DMS153 (cell line): Measurements from ENCODE around the gene CKS1B.

ENCODE experiments used
- DNase-seq: peaks from one replicate; lab custom pipeline; 2025; lab: John Stamatoyannopoulos, UW

Gene CKS1B

DNA sequence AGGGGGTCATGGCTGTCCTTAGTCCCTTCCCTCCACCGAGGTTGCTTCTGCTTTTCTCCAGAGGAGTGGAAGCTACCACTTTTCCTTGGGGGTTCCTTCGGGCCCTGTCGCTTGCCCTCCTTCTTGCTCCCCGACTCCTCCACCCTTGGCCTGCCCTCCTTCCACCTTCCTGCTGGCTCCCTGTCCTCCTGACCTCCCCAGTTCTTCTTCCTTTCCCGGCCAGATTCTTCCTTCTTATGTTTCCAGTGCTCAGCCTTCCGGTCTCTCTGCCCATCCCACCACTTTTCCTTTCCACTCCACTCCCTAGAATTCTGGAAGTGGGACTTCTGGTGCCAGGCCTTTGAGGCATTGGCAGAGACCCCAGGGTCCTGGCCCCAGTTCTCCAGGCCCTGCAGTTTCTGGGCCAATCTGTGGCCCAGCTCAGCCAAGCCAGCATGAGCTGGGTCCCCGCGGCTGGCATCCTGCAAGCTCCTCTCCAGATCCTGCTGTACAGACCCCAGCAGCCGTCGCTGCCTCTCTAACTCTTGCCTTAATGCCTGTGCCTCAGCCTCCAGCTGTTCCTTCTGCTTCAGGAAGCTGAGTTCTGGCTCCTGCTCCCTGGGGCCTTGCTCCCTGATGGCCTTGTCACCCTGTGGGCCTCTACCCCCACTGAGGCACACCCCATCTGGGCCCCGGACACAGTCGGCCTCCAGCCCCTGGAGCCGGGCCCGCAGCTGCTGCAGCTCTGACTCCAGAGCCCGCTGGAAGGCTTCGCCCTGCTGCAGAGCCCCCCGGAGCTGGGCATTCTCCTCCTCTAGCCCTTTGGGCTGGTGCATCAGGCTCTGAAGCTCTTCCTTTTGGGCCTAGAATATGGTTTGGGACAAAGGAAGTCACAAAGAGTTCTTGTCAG is 28.3 kb upstream of the CKS1B start:
- DNase-seq: no peak

- DNase-seq: no peak
These were observed 26.4 kb upstream of the CKS1B start for GRCh38 chr1:154948079-154948478.

- no peak for DNase-seq
These were observed 22.4 kb upstream of the CKS1B start for GRCh38 chr1:154951901-154952657.

- no peak for DNase-seq
These were observed 21.8 kb upstream of the CKS1B start for GRCh38 chr1:154952664-154953063.

DNA sequence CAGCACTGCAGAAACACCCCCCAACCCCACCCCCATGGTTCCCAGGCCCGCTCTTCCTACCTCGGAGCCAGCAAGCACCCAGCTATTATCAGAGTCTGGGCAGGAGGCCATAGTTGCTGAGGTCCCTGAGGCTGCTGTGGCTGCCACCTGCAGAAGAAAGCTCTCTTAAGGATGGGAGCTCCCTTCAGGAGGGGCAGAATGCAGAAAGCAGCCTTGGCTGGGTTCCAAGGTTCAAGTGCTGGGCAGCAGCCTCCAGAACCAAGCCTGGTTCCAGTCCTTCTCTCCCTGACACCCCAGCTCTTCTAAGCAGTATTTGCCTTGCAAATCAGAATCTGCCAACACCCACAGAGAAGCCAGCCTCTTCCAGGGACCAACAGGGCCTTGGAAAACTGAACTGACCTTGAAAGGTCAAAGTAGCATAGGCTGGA is 20.9 kb upstream of the CKS1B start:
- DNase-seq: no peak

- no peak for DNase-seq
These were observed 19.9 kb upstream of the CKS1B start for GRCh38 chr1:154954541-154954940.

DNA sequence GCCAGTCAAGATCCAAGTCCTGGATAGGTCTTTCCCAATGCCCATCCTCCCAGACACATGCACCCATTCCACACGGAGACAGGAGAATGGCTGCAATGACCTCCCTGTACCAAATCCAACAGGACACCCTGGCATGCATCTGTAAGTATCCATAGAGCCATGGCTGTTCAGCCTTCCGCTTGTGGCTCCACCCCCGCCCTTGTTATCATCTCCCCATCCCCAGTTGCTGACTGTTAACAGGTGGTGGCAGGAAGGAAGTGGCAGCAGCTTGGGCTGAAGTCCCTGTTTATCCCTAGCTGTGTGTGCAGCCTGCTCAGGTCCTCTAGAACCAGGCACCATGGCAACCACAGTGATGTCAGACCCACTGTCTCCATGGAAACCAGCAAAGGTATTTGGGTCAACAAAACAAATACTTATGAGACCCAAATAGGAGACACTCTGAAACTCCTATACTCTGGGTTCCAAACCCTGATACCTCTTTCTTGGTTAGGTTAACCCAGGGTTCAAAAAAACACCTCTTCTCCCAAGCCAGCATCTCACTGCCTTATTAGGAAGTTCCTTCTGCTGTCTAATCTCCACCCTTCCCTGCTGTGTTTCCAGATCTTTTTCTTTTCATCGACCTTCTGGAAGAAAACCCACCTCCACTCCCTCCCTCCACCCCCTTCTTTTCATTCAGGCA is 19.3 kb upstream of the CKS1B start:
- DNase-seq: peak; percentile 94

- DNase-seq: peak; percentile 93
These were observed 18.6 kb upstream of the CKS1B start, which contains the start of gene PBXIP1 for GRCh38 chr1:154955718-154956543. TSS of gene PBXIP1 (minus strand) at chr1:154956099. CDS start at chr1:154953721, 2,378 bp downstream.

DNA sequence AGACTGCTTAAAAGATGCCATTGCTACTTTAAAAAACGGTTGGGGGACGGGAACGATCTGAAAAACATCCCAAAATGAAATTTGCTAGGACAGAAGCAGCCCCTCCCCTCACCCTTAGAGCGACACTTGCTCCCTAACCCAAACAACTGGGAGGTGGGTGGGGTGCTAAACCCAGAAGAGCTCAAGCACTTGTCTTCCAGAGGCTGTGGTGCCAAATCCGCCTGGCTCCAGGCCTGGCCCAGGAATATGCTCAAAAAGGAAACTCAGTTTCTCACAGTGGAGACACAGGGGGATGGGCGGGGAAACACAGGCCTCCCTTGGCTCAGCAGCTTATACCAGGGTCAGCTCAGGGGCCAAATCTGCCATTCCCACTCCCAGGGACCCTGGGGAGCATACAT is 17.9 kb upstream of the CKS1B start:
- no peak for DNase-seq

DNA sequence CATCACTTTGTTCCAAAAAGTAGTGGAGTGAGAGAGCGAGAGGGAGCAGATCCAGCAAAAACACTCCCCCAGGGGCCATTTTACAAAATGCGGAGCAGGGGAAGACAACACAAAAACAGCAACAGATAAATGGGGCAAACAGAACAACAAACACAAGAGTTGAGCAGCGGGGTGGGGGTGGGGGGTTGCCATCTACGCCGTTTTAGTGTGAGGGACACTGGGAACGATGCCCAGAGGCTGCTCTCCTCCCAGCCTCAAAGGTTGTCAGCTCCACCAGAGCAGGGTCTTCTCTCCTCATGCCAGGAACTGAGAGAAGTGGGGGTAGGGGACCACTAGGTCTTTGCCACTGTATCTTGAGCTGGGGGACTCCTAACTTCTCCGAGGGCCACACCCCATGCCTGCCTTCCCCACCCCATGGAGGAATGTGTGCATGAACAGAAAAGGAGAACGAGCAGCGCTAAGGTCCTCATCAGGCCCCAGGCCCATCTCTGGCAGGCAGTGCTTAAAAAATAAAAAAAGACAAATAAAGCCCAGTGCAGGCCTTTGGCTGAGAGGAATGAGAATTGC is 17.3 kb upstream of the CKS1B start:
- DNase-seq: no peak

DNA sequence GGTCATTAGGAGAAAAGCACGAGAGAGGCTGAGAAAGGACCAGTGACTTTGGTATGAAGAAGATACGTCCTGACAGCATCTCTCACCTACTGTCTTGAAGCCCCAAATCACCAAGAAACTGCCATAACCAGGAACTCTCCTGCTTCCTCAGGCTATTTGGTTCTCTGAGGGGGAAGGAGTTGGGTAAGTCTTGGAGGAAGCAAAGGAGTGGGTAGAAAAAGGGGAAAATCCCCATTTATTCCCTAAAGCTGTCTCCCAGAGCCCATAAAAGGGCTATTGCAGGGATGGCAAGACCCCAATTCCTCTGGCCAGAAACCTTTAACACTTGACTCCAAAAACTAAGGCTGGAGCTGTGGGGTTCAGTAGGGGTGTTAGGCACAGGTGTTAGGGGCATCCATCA is 16.4 kb upstream of the CKS1B start:
- no peak for DNase-seq

- no peak for DNase-seq
These were observed 15.6 kb upstream of the CKS1B start for GRCh38 chr1:154958681-154959425.

- no peak for DNase-seq
These were observed 15.1 kb upstream of the CKS1B start for GRCh38 chr1:154959426-154959780.

- no peak for DNase-seq
These were observed 13.9 kb upstream of the CKS1B start for GRCh38 chr1:154960446-154961136.

- DNase-seq: peak; percentile 57
These were observed 13.0 kb upstream of the CKS1B start, which contains the start of gene PYGO2 for GRCh38 chr1:154961207-154962155. TSS of gene PYGO2 (minus strand) at chr1:154961782. CDS start at chr1:154961576, 206 bp downstream.

GRCh38 chr1:154962156-154962749 is 12.2 kb upstream of the CKS1B start:
- no peak for DNase-seq

GRCh38 chr1:154962795-154963330 is 11.6 kb upstream of the CKS1B start:
- no peak for DNase-seq

DNA sequence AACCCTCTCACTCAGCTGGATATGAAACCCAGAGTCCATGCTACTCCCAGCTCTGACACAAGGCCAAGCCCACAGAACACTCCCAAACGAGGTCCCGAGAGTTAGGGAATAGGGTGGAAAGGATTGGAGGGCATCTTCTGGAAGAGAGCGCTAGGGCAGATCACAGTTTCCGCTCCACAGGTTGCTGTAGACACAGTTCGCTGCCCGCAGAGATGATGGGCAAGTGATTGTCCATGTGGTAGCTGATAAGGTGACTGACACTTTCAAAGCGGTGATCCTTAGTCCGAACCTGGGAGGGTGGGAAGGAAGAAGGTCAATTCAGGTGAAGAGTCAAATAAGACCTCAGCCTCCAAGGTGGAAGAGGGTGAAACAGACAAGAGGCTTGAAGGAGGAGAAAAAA is 10.8 kb upstream of the CKS1B start:
- no peak for DNase-seq
